Inflammatory macrophage (primary cell): ENCODE results near the gene ZNF185.

ENCODE experiments used
- DNase-seq, 2 donors: peaks; one replicate each; pipeline ENCODE4 v3.0.0-alpha.2; 2020 to 2022
- total RNA-seq, 18 experiments: gene quantifications; one replicate each; lab custom pipeline; 2026; ENCODE audit warnings: mixed read lengths in 6 of 18, inconsistent platforms in 2 of 18; lab: John Stamatoyannopoulos, UW

ZNF185 gene
- 18.5 to 65.0 (median 36.3) reads per million in 18 experiments for total RNA-seq

- DNase-seq = no peak
Measured at GRCh38 chrX:152897222-152898131, at the start of gene ZNF185. TSS of gene ZNF185 (plus strand) at chrX:152898067. CDS start at chrX:152914490, 16,423 bp downstream.

DNA sequence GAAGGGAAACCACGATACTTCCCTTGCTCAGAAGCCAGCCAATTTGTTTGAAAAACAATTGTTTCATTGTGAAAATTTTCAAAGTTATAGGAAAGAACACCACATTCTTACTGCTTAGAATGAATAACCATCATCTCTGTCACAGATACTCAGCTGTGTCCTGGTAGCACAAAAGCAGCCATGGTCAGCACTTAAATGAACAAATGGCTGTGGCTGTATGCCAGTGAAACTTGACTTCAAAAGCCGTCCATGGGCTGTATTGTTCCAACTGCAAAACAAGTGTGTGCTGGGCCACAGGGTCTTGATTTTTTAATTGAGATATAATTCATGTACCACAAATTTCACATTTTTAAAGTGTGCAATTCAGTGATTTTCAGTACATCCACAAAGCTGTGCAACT lies 47.4 kb upstream of the ZNF185 start:
- DNase-seq = no peak

GRCh38 chrX:152853986-152854385 lies 43.9 kb upstream of the ZNF185 start:
- no peak for DNase-seq

DNA sequence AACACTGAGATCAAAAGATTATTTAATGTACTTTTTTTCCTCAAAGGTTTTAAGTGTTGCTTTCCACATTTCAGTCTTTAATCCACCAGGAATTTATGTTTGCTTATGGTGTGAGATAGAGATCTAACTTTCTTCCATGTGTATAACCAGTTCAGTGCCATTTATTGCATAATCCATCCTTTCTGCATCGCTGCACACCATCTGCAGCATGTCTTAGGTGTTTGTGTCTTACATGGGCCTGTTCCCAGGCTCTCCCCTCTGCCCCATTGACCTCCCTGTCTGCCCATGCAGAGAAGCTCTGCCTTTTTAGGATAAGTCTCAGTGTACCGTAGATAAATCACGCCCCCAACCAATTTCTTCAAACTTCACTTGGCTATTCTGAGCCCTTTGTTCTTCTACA lies 36.8 kb upstream of the ZNF185 start:
- no peak for DNase-seq

GRCh38 chrX:152861826-152862225 lies 36.0 kb upstream of the ZNF185 start:
- DNase-seq = no peak

DNA sequence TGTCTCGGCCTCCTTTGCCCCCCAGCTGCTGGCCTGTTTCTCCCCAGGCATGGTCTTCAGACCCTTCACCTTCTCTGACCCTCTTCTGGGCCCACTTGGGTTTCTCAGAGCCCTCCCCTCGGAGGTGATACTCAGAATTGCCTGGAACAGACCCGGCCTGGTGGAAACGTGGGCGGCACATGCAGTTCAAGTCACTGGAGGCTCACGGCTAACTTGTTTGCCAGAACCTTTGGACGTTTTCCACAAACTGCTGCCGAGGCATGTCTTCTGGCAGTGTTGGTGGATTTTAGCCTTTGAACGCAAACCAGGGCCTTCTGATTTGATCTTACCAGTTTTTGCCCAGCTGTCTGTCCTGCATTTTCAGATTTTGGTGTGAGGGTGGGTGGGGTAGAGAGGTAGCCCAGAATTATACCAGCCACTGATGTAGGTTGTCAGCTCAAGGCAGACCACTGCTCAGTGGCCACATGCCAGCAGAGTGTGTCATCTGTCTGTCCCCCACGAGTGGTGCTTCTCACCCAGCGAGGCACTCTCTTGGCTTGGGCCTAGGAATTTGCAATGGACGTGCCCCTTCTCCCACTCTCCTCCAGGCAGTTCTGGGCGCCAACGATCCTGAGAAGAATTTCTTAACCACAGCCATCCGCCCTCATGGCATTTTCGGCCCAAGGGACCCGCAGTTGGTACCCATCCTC lies 32.5 kb upstream of the ZNF185 start:
- no peak for DNase-seq

DNA sequence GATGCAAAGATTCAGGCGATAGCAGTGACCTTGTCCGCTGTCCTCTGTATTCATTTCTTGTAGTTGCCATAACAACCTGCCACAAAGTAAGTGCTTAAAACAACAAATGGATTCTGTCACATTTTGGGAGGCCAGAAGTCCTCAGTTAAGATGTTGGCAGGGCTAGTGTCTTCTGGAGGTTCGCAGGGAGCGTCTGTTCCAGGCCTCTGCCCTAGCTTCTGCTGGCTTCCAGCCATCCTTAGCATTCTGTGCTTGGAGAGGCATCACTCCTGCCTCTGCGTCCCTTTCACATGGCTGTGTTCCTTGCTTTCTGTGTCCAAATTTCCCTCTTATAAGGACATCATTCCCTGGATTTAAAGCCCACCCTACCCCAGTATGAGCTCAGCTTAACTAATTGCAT lies 31.5 kb upstream of the ZNF185 start:
- DNase-seq = no peak

DNA sequence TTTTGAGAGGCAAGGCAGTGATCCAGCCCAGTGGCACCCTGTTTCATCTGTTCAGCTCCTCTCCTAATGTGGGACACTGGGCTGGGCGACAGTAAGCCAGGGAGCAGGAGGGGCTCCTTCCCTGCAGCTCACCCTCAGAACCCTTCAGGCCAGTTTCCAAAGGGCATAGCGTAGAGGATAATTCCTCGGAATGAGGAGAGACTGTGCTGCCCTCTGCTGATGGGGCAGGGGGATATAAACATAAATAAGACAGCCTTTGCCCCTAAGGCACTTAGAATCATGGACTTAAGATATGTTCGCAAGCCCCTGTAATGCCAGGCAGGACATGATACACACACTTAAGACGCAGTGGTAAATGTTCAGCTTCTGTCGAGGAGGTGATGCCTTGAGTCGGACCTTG lies 27.9 kb upstream of the ZNF185 start:
- DNase-seq = no peak

DNA sequence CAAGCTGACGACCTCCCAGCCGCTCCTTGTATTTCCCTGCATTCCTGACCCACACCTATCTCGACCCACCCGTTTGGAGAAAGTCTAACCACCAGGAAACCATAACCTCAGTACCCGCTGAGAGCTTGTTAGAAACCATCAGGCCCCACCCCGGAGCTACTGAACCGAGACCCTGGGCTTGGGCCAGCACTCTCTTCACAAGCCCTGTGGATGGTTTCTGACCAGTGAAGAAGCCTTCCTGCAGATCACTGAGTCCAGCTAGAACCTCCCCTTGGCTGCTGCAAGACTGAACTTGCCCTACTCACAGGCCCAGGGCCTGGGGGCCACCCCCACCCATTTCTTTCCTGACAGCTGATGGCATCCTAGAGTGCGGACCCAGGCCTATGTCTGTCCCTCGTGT lies 26.6 kb upstream of the ZNF185 start:
- no peak for DNase-seq

- DNase-seq = no peak
Measured at GRCh38 chrX:152872522-152872921, 25.3 kb upstream of the ZNF185 start.

DNA sequence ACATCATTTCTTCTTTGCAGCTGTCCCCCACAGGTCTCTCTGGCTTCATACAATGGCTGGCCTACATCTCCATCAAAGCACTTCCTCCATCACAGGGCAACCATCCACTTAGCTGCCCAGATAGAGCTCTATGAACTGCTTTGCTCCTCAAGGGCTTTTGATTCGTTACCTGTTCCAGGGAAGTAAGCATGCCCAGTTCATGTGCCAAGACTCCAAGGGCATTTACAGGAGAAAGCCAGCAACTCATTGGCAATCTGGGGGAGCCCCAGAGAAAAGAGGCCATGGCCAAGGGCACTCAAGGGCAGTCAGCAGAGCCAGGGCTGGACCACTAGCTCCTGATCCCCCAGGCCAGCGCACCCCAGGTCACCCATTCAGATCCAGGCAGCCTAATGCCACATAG lies 24.5 kb upstream of the ZNF185 start:
- DNase-seq = no peak

- no peak for DNase-seq
Measured at GRCh38 chrX:152876931-152877840, 20.7 kb upstream of the ZNF185 start.

DNA sequence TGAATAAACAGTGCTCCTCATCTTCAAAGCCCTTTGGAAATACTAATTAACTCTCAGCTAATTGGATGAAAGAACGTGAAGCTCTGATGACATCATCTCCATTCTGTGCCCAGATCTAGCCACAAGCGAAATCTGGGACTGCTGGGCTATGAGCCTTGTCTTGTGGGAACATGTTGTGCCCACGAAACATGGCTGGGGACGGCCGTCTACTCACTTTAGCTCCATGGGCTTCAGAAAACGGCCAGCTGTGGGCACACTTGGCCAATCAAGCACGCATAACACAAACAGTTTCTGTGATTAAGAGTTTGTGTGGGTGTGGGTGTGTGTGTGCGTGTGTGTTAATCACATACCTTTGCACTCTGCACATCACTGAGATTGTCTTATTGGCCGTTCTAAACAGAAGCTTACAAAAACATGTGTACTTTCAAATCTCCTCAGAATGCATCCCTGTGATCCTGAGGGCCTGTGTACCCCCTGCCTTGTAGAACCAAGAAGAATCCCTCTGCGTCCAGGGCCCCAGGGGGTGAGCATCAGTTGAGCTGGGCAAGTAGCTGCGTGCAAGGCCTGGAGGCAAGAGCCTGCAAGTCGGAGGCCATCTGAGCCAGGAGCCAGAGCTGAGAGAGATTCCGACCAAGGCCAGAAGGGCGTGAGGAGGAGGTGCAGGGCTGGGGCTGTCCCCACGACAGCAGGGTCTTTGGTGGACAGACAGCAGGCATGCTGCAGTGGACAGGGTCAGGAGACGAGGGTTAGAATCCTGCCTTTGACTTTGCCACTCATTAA lies 18.7 kb upstream of the ZNF185 start:
- DNase-seq = no peak

DNA sequence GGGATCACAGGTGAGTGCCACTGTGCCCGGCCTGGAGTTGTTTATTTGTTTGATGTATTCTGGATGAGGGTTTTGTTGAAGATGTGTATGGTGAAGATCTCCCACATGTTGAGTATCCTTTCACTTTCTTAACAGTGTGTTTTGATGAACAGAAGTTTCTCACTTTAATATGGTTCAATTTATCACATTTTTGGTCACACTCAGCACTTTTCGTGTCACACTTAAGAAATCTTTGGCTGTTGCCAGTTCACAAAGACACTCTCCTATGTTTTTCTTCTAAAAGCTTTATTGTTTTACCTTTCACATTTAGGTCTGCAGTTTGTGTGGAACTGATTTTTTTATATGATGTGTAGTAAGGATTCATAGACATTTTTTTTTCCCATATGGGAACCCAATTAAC lies 16.6 kb upstream of the ZNF185 start:
- DNase-seq = no peak

DNA sequence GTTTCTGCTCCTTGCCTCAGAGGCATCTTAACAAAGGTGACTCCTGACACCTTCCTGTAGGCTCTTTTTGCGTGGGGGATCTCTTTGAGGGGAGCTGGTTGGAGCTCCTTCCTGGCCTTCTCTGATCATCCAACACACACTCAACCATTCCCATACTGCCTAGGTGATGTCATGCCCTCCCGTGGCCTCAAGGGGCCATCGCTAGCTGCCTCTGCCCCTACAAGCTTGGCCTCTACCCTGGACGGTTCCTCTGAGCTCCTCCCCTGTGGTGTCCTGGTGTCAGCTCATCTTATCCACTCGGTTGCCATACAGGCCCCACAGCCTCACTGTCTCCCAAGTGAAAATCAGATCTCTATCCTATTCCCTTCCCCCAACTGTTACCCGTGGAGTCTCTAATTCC lies 13.7 kb upstream of the ZNF185 start:
- DNase-seq = no peak

- DNase-seq = no peak
Measured at GRCh38 chrX:152886716-152887115, 11.2 kb upstream of the ZNF185 start.

DNA sequence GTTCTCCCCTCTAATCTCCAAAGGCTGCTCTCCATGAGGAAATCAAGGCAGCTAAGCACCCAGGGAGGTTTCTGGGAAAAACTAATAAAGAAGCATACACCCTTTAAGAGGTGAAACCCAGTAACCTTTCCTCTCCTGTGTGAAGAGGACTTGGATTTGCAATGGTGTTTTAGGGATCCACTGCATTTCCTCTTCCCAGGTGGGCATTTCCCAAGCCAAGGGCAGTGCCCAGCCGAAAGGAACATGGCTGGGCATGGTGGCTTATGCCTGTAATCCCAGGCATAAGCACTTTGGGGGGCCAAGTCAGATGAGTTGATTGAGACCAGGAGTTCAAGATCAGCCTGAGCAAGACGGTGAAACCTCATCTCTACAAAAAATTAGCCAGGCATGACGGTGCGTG lies 5.4 kb upstream of the ZNF185 start:
- DNase-seq = no peak

- no peak for DNase-seq
Measured at GRCh38 chrX:152892999-152893891, 4.6 kb upstream of the ZNF185 start.

GRCh38 chrX:152893980-152894610 lies 3.8 kb upstream of the ZNF185 start:
- no peak for DNase-seq

GRCh38 chrX:152895121-152895520 lies 2.7 kb upstream of the ZNF185 start:
- no peak for DNase-seq
